Liver (tissue), 3 donors: ENCODE measurements around the gene MRPL21.

ENCODE experiments used
- CTCF ChIP-seq: fragments of 150-350 bp; IDR thresholded peaks from 2 replicates; pipeline ENCODE4 v1.5.1; 2017; ENCODE audit warnings: improper control_type of control experiment, low read depth, low read length; ENCODE audit not compliant: missing input control
- EGR1 ChIP-seq, 2 donors: IDR thresholded peaks; 2 replicates each; pipeline ENCODE4 v1.6.1; 2016 to 2018; ENCODE audit warnings: antibody characterized with exemption in 2 of 2, low read depth in 2 of 2
- GABPA ChIP-seq, 2 donors: IDR thresholded peaks in 1 of 2; conservative IDR thresholded peaks in 1 of 2; 2 replicates each; pipeline ENCODE4 v1.6.1; 2016; ENCODE audit warnings: antibody characterized with exemption in 2 of 2, mild to moderate bottlenecking in 1 of 2, moderate library complexity in 1 of 2
- MAX ChIP-seq: IDR thresholded peaks from 2 replicates; pipeline ENCODE4 v1.6.1; 2016; ENCODE audit warnings: antibody characterized with exemption
- NR2F2 ChIP-seq: IDR thresholded peaks from 2 replicates; pipeline ENCODE4 v1.6.1; 2016; ENCODE audit warnings: antibody characterized with exemption
- RAD21 ChIP-seq, 2 donors: IDR thresholded peaks; 2 replicates each; pipeline ENCODE4 v1.6.1; 2016; ENCODE audit warnings: antibody characterized with exemption in 2 of 2, mild to moderate bottlenecking in 2 of 2
- REST ChIP-seq: IDR thresholded peaks from 2 replicates; pipeline ENCODE4 v1.6.1; 2016; ENCODE audit warnings: antibody characterized with exemption, mild to moderate bottlenecking
- RXRA ChIP-seq, 2 donors: IDR thresholded peaks; 2 replicates each; pipeline ENCODE4 v1.6.1; 2017 to 2018; ENCODE audit warnings: antibody characterized with exemption in 2 of 2, mild to moderate bottlenecking in 1 of 2
- SP1 ChIP-seq: IDR thresholded peaks from 2 replicates; pipeline ENCODE4 v1.6.1; 2018; ENCODE audit warnings: antibody characterized with exemption, mild to moderate bottlenecking
- TAF1 ChIP-seq: conservative IDR thresholded peaks from 2 replicates; pipeline ENCODE4 v1.6.1; 2016; ENCODE audit warnings: antibody characterized with exemption, mild to moderate bottlenecking
- YY1 ChIP-seq: IDR thresholded peaks from 2 replicates; pipeline ENCODE4 v1.6.1; 2016; ENCODE audit warnings: antibody characterized with exemption, mild to moderate bottlenecking
- donor health status: healthy.
- donor health status: healthy.

- TF ChIP-seq CTCF: no peak
- no peak for TF ChIP-seq EGR1 (IDR thresholded peaks at IDR 0.05; ENCODE audit: low read depth in 2 of 2)
- TF ChIP-seq MAX: no peak
- TF ChIP-seq RAD21 (IDR thresholded peaks at IDR 0.05): no peak
- TF ChIP-seq REST: no peak
- no peak for TF ChIP-seq RXRA (IDR thresholded peaks at IDR 0.05)
- no peak for TF ChIP-seq GABPA (IDR thresholded peaks at IDR 0.05 in 1 of 2, conservative IDR thresholded peaks at IDR 0.05 in 1 of 2)
- no peak for TF ChIP-seq YY1
- TF ChIP-seq NR2F2: no peak
- TF ChIP-seq SP1: no peak
- no peak for TF ChIP-seq TAF1
Observed at GRCh38 chr11:68893282-68893681, 10.3 kb downstream of the MRPL21 start.
